Upper lobe of right lung (tissue), 1 donor: ENCODE results near the gene LRRC23. TPM values are rescaled to one million over a fixed set of nuclear protein-coding genes. Genes with fewer than 3 reads are reported as not detected.
"Not testable (repeated sequence)": the region's sequence is repeated elsewhere in the genome, so short reads cannot be mapped to it uniquely, and the experiment has no call there.

Experiments used
- ATAC-seq: fragments of 200-7000 bp; cut with Tn5 transposase; one replicate; pipeline ENCODE4 v1.9.1; 2020; ENCODE audit warnings: mild to moderate bottlenecking, moderate library complexity
- DNase-seq: peaks from one replicate; pipeline ENCODE4 v3.0.0-alpha.2; 2020
- H3K27ac ChIP-seq: fragments of 200-600 bp; one replicate; pipeline ENCODE4 v1.8.0; 2022
- H3K27me3 ChIP-seq: fragments of 200-600 bp; one replicate; pipeline ENCODE4 v1.8.0; 2022; ENCODE audit warnings: mild to moderate bottlenecking
- H3K36me3 ChIP-seq: fragments of 200-600 bp; one replicate; pipeline ENCODE4 v1.8.0; 2022
- H3K4me1 ChIP-seq: fragments of 200-600 bp; one replicate; pipeline ENCODE4 v1.8.0; 2022
- H3K4me3 ChIP-seq: fragments of 200-600 bp; one replicate; pipeline ENCODE4 v1.8.0; 2022; ENCODE audit warnings: mild to moderate bottlenecking
- H3K9me3 ChIP-seq: fragments of 200-600 bp; one replicate; pipeline ENCODE4 v1.8.0; 2022
- CTCF ChIP-seq: fragments of 200-600 bp; IDR thresholded peaks from one replicate; pipeline ENCODE4 v1.8.0; 2022; ENCODE audit warnings: antibody characterized with exemption
- intact Hi-C: fragments of 100-400 bp; cut with DNase I; formaldehyde crosslinking; loops from one replicate; pipeline ENCODE4 v1.11.0; 2022
- total RNA-seq: library from RNA; stranded (reverse); fragmentation: NEBNext Ultra II Directional; extraction: Animal tissue kit (Norgen Biotek cat#: 25700); gene quantifications from one replicate; pipeline ENCODE4 v1.2.1, GENCODE V29; 2021
- donor health status: DM: no; HTN: yes; CAD: no; lungs with severe emphysema.

Gene LRRC23
- total RNA-seq, 1 donor from 2014 or later = 13.3 TPM

- Histone ChIP-seq H3K36me3 (peaks cover 33% of the 10 kb centered on the region), H3K4me1 (peaks cover 39% of the 10 kb centered on the region), H3K9me3 (no peaks in the 10 kb centered on the region), H3K4me3 (peak overlapping the region; percentile 96), H3K27me3 (no peaks in the 10 kb centered on the region), H3K27ac (no peak overlapping the region)
- no peak for TF ChIP-seq CTCF
- peak; percentile 20 for ATAC-seq
- peak; percentile 84 for DNase-seq
- intact Hi-C loops = loop anchor here (10.0 kb wide), 1 partner anchor 63 kb away; no protein-coding TSS in a partner anchor
Measured at GRCh38 chr12:6871052-6871957, 33.3 kb upstream of the LRRC23 start.

- peak overlapping the region; percentile 89 for H3K27ac ChIP-seq
- H3K4me3 ChIP-seq = peak overlapping the region; percentile 96
- peak; percentile 97 for TF ChIP-seq CTCF
- peaks cover 36% of the 10 kb centered on the region for H3K4me1 ChIP-seq
- H3K27me3 ChIP-seq = no peaks in the 10 kb centered on the region
- peaks cover 33% of the 10 kb centered on the region for H3K36me3 ChIP-seq
- DNase-seq (peak; percentile 94), ATAC-seq (peak; percentile 75)
- H3K9me3 ChIP-seq = no peaks in the 10 kb centered on the region
- intact Hi-C loops = loop anchor here (10.0 kb wide), 1 partner anchor 62 kb away; no protein-coding TSS in a partner anchor
Measured at GRCh38 chr12:6872073-6873048, 32.3 kb upstream of the LRRC23 start.

GRCh38 chr12:6873094-6874014 lies 31.3 kb upstream of the LRRC23 start, which contains the start of gene SPSB2:
Gene SPSB2, minus strand, starts transcription at chr12:6873303. Its CDS starts 402 bp downstream, at chr12:6872901.
- Histone ChIP-seq H3K4me1 (peaks cover 34% of the 10 kb centered on the region), H3K27me3 (no peaks in the 10 kb centered on the region), H3K4me3 (peak within 1 kb of the TSS; percentile 96), H3K9me3 (no peaks in the 10 kb centered on the region), H3K27ac (peak within 1 kb of the TSS; percentile 89), H3K36me3 (peaks cover 33% of the 10 kb centered on the region)
- intact Hi-C loops = loop anchor here (10.0 kb wide), 1 partner anchor 61 kb away; no protein-coding TSS in a partner anchor
- no peak for TF ChIP-seq CTCF
- DNase-seq (peak; percentile 100), ATAC-seq (peak; percentile 94)

GRCh38 chr12:6874015-6874368 lies 30.6 kb upstream of the LRRC23 start:
- not testable (repeated sequence) for H3K9me3 ChIP-seq, H3K27me3 ChIP-seq, DNase-seq, ATAC-seq
- Histone ChIP-seq H3K36me3 (peaks cover 33% of the 10 kb centered on the region), H3K4me1 (peaks cover 27% of the 10 kb centered on the region), H3K27ac (peak overlapping the region; percentile 89), H3K4me3 (peak overlapping the region; percentile 96)
- intact Hi-C loops = loop anchor here (10.0 kb wide), 1 partner anchor 61 kb away; no protein-coding TSS in a partner anchor

GRCh38 chr12:6879824-6880223 lies 24.8 kb upstream of the LRRC23 start:
- H3K27me3 ChIP-seq, H3K4me3 ChIP-seq, H3K4me1 ChIP-seq, H3K9me3 ChIP-seq: not testable (repeated sequence)
- peak overlapping the region; percentile 68 for H3K27ac ChIP-seq
- H3K36me3 ChIP-seq = peaks cover 21% of the 10 kb centered on the region
- DNase-seq = peak; percentile 81
- ATAC-seq = peak; percentile 26
- intact Hi-C loops = loop anchor here (10.0 kb wide), 1 partner anchor 55 kb away; no protein-coding TSS in a partner anchor
